SU-DHL-6 (cell line): ENCODE results near the gene DSCAML1.

Experiments
- CTCF ChIP-seq: fragments of 200-600 bp; sonication (generic); IDR thresholded peaks from one replicate; pipeline ENCODE4 v1.5.1; 2017; ENCODE audit warnings: antibody characterized with exemption, mild to moderate bottlenecking, low read length, moderate library complexity; ENCODE audit not compliant: insufficient read depth, poor library complexity, severe bottlenecking
- EZH2phosphoT487 ChIP-seq: fragments of 200-600 bp; sonication (generic), shearing (Covaris generic); conservative IDR thresholded peaks from 2 replicates; pipeline ENCODE4 v1.6.1; 2018; ENCODE audit warnings: mild to moderate bottlenecking, antibody characterized with exemption, low read length, moderate library complexity, mixed read lengths

DNA sequence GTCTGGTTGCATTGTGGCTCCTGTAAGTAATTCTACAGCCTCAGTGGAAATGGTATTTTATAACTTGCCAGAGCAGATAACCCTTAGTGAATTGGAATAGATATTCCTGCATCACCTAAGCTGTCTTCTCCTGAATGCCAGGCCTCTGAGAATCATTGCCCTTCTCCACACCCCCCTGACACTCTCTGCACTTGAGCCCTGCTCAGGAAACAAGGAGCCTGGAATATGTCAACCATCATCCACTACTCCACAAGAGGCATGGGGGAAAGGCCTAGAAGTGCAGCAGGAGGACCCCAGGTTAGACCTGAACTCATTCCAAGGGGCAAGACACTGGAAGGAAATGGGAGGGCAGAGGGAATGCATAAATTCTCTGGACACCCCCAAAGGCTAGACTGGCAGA is 72.4 kb downstream of the DSCAML1 start:
- TF ChIP-seq EZH2phosphoT487, result no peak
- no peak for TF ChIP-seq CTCF
